IMR-90 (cell line): Measurements from ENCODE around the gene TPH1. TPM values are rescaled to one million over a fixed set of nuclear protein-coding genes. Genes with fewer than 3 reads are reported as not detected.

Experiments
- ATAC-seq: fragments of 200-7000 bp; cut with Tn5 transposase; 2 replicates; pipeline ENCODE4 v1.9.1; 2020; ENCODE audit warnings: low read depth, mild to moderate bottlenecking, moderate library complexity
- BruUV-seq: library from RNA; stranded (reverse); fragments of 400-500 nt; replicated peaks from 2 replicates; lab custom pipeline; 2021; lab: Mats Ljungman, UMichigan
- CTCF ChIA-PET: fragments of 300-600 bp; formaldehyde crosslinking; extraction: SDS; loops from one replicate; lab custom pipeline; 2021; ENCODE audit warnings: antibody characterized with exemption; lab: Yijun Ruan, JAX
- POLR2A ChIA-PET: fragments of 300-600 bp; sonication (Branson Sonifier 250); formaldehyde crosslinking; loops from one replicate; lab custom pipeline; 2022; ENCODE audit warnings: antibody characterized with exemption; ENCODE audit not compliant: unreplicated experiment; lab: Charles Lee
- DNase-seq: peaks from one replicate; pipeline ENCODE4 v3.0.0; 2013
- H2AFZ ChIP-seq: replicated peaks from 2 replicates; pipeline ENCODE3; 2013; ENCODE audit warnings: low read length, mild to moderate bottlenecking; ENCODE audit not compliant: poor library complexity
- H2AK5ac ChIP-seq: 2 replicates; pipeline ENCODE4 v1.6.1; 2013; ENCODE audit warnings: low read depth, low read length, inconsistent platforms
- H2AK9ac ChIP-seq: replicated peaks from 2 replicates; pipeline ENCODE3; 2013; ENCODE audit warnings: mild to moderate bottlenecking, low read depth, low read length, moderate library complexity; ENCODE audit not compliant: poor library complexity
- H2BK120ac ChIP-seq: 2 replicates; pipeline ENCODE4 v1.6.1; 2013; ENCODE audit warnings: low read depth, low read length, inconsistent platforms
- H2BK15ac ChIP-seq: 3 replicates; pipeline ENCODE4 v1.6.1; 2013; ENCODE audit warnings: low read depth, low read length, inconsistent platforms
- H2BK20ac ChIP-seq: 2 replicates; pipeline ENCODE4 v1.6.1; 2013; ENCODE audit warnings: low read depth, mild to moderate bottlenecking, inconsistent platforms, low read length, moderate library complexity
- H2BK5ac ChIP-seq: 2 replicates; pipeline ENCODE4 v1.6.1; 2013; ENCODE audit warnings: mild to moderate bottlenecking, low read depth, low read length, inconsistent platforms; ENCODE audit not compliant: poor library complexity, severe bottlenecking
- H3K14ac ChIP-seq: replicated peaks from 2 replicates; pipeline ENCODE4 v1.6.1; 2013; ENCODE audit warnings: low read depth, low read length, inconsistent platforms
- H3K18ac ChIP-seq: 2 replicates; pipeline ENCODE4 v1.6.1; 2013; ENCODE audit warnings: low read depth, low read length, control low read depth
- H3K23ac ChIP-seq: 2 replicates; pipeline ENCODE4 v1.6.1; 2013; ENCODE audit warnings: low read depth, low read length, inconsistent platforms
- H3K27ac ChIP-seq: 2 replicates; pipeline ENCODE4 v1.5.1; 2013; ENCODE audit warnings: mild to moderate bottlenecking, control low read depth, low read length; ENCODE audit not compliant: insufficient read depth
- H3K27me3 ChIP-seq: 2 replicates; pipeline ENCODE4 v1.6.1; 2013; ENCODE audit warnings: low read length; ENCODE audit not compliant: control insufficient read depth, insufficient read depth
- H3K36me3 ChIP-seq: 2 replicates; pipeline ENCODE4 v1.6.1; 2013; ENCODE audit warnings: low read length, mixed read lengths; ENCODE audit not compliant: control insufficient read depth, insufficient read depth
- H3K4ac ChIP-seq: 2 replicates; pipeline ENCODE4 v1.6.1; 2013; ENCODE audit warnings: low read depth, low read length, inconsistent platforms
- H3K4me1 ChIP-seq: 2 replicates; pipeline ENCODE4 v1.6.1; 2013; ENCODE audit warnings: low read length, mixed read lengths; ENCODE audit not compliant: control insufficient read depth, insufficient read depth
- H3K4me2 ChIP-seq: 2 replicates; pipeline ENCODE4 v1.6.1; 2013; ENCODE audit warnings: low read depth, mild to moderate bottlenecking, control low read depth, low read length, moderate library complexity
- H3K4me3 ChIP-seq: 2 replicates; pipeline ENCODE4 v1.5.1; 2013; ENCODE audit warnings: low read depth, mild to moderate bottlenecking, control low read depth, low read length, moderate library complexity; ENCODE audit not compliant: insufficient read depth
- H3K56ac ChIP-seq: 2 replicates; pipeline ENCODE4 v1.6.1; 2013; ENCODE audit warnings: low read length, inconsistent platforms; ENCODE audit not compliant: insufficient read depth; ENCODE audit errors: extremely low read depth
- H3K79me1 ChIP-seq, 2 experiments: 2 replicates each; pipeline ENCODE4 v1.6.1; 2013; ENCODE audit warnings: low read length in 2 of 2, inconsistent platforms in 1 of 2, low read depth in 1 of 2
- H3K9ac ChIP-seq: 2 replicates; pipeline ENCODE4 v1.6.1; 2013; ENCODE audit warnings: low read depth, low read length, control low read depth
- H3K9me1 ChIP-seq: 2 replicates; pipeline ENCODE4 v1.6.1; 2013; ENCODE audit warnings: low read length, inconsistent platforms; ENCODE audit not compliant: insufficient read depth
- H3K9me3 ChIP-seq: 2 replicates; pipeline ENCODE4 v1.6.1; 2013; ENCODE audit warnings: low read length; ENCODE audit not compliant: control insufficient read depth, insufficient read depth
- H4K20me1 ChIP-seq: 2 replicates; pipeline ENCODE4 v1.6.1; 2013; ENCODE audit warnings: low read length, inconsistent platforms; ENCODE audit not compliant: insufficient read depth
- H4K5ac ChIP-seq: 2 replicates; pipeline ENCODE4 v1.6.1; 2013; ENCODE audit warnings: mild to moderate bottlenecking, low read depth, low read length, control low read depth
- H4K8ac ChIP-seq, 2 experiments: 2 replicates each; pipeline ENCODE4 v1.6.1; 2013; ENCODE audit warnings: low read depth in 2 of 2, low read length in 2 of 2, control low read depth in 1 of 2, inconsistent platforms in 1 of 2
- H4K91ac ChIP-seq: 2 replicates; pipeline ENCODE4 v1.6.1; 2013; ENCODE audit warnings: low read depth, low read length, inconsistent platforms; ENCODE audit not compliant: insufficient read depth
- CEBPB ChIP-seq: IDR thresholded peaks from 2 replicates; pipeline ENCODE4 v1.6.1; 2012; ENCODE audit warnings: low read depth, low read length, improper control_type of control experiment
- CTCF ChIP-seq: conservative IDR thresholded peaks from 2 replicates; pipeline ENCODE4 v1.5.1; 2012; ENCODE audit warnings: mild to moderate bottlenecking, low read depth, low read length, improper control_type of control experiment
- WGBS, 2 experiments: methylation state at CpG; one replicate each; pipeline versions ENCODE4 v1.1.5 to v1.1.7; 2013; ENCODE audit warnings: missing lambda C conversion rate in 2 of 2; ENCODE audit not compliant: insufficient read length in 1 of 2; ENCODE audit errors: extremely low coverage in 2 of 2; 5-methylcytosine and 5-hydroxymethylcytosine counted together
- dilution Hi-C: fragments of 300-500 bp; cut with HindIII; formaldehyde crosslinking; loops from one replicate; pipeline ENCODE4 v1.14.3; 2018; ENCODE audit warnings: low sequenced_read_pairs; ENCODE audit not compliant: unreplicated experiment
- in situ Hi-C: fragments of 300-500 bp; cut with MboI; formaldehyde crosslinking; loops from 3 replicates; pipeline ENCODE4 v1.14.3; 2019; ENCODE audit warnings: low sequenced_read_pairs, inconsistent platforms, mixed read lengths
- intact Hi-C: fragments of 100-400 bp; cut with micrococcal nuclease; formaldehyde crosslinking; loops from 2 replicates; pipeline ENCODE4 v1.10.0; 2022
- polyA plus RNA-seq, 3 experiments: library from polyadenylated mRNA; depleted of rRNA; stranded (reverse); fragments of >200 nt; gene quantifications; 2 replicates each; pipeline ENCODE4 v1.2.3, GENCODE V29; 2012; ENCODE audit warnings: low replicate concordance in 1 of 3
- total RNA-seq: library from RNA; depleted of rRNA; stranded (reverse); fragments of >200 nt; gene quantifications from 2 replicates; pipeline ENCODE4 v1.2.3, GENCODE V29; 2012

Gene TPH1
- total and polyA plus RNA-seq, 2 of the 4 experiments (the other 2 are of a cell fraction): under 0.01 to 0.07 TPM

GRCh38 chr11:18066626-18067025 lies 20.6 kb upstream of the TPH1 start:
- Histone ChIP-seq H3K18ac (no peak overlapping the region), H3K79me1 (no peaks in the 10 kb centered on the region), H3K27me3 (no peaks in the 10 kb centered on the region), H4K20me1 (no peaks in the 10 kb centered on the region), H3K9me1 (no peaks in the 10 kb centered on the region), H2BK20ac (no peak overlapping the region), H4K8ac (no peak overlapping the region), H3K56ac (no peak overlapping the region), H4K91ac (no peak overlapping the region), H2BK5ac (no peak overlapping the region), H4K5ac (no peak overlapping the region), H3K9ac (no peak overlapping the region), H3K4ac (no peak overlapping the region), H2AK5ac (no peak overlapping the region), H3K9me3 (no peaks in the 10 kb centered on the region), H2BK120ac (no peak overlapping the region), H2AK9ac (no peak overlapping the region), H3K23ac (no peak overlapping the region), H3K36me3 (no peaks in the 10 kb centered on the region), H2AFZ (no peak overlapping the region), H3K27ac (no peak overlapping the region), H3K4me1 (peaks cover 2% of the 10 kb centered on the region; the same call in 1 of the 2 replicates), H3K4me2 (no peak overlapping the region), H2BK15ac (no peak overlapping the region), H3K4me3 (no peak overlapping the region), H3K14ac (no peak overlapping the region)
- ATAC-seq (no peak), DNase-seq (peak; percentile 19)
- POLR2A ChIA-PET: no interaction called here
- BruUV-seq: no TSS peak
- CTCF ChIA-PET: no interaction called here
- in situ Hi-C loops: no loop called here
- WGBS, 2 experiments: no CpG with 5 or more reads among the region's 2 CpGs
- dilution Hi-C loops: no loop called here
- TF ChIP-seq CEBPB (no peak), CTCF (no peak)
- intact Hi-C loops: no loop called here
